Suprapubic skin (tissue), 3 donors: ENCODE data around the gene DUSP3.

Source experiments
- POLR2AphosphoS5 ChIP-seq, 3 donors: sonication (generic); formaldehyde crosslinking; IDR thresholded peaks; one replicate each; pipeline ENCODE4 v1.6.1; 2017; ENCODE audit warnings: antibody characterized with exemption in 3 of 3
- TF ChIP-seq, protein P1 (sequence below), 2 donors: fragments of 200-600 bp in 1 of 2; fragments of 450-650 bp in 1 of 2; sonication (generic) in 1 of 2; IDR thresholded peaks; one replicate each; pipeline ENCODE4 v1.5.1; 2016 to 2019; ENCODE audit warnings: antibody characterized with exemption in 2 of 2, mild to moderate bottlenecking in 1 of 2, moderate library complexity in 1 of 2

DNA sequence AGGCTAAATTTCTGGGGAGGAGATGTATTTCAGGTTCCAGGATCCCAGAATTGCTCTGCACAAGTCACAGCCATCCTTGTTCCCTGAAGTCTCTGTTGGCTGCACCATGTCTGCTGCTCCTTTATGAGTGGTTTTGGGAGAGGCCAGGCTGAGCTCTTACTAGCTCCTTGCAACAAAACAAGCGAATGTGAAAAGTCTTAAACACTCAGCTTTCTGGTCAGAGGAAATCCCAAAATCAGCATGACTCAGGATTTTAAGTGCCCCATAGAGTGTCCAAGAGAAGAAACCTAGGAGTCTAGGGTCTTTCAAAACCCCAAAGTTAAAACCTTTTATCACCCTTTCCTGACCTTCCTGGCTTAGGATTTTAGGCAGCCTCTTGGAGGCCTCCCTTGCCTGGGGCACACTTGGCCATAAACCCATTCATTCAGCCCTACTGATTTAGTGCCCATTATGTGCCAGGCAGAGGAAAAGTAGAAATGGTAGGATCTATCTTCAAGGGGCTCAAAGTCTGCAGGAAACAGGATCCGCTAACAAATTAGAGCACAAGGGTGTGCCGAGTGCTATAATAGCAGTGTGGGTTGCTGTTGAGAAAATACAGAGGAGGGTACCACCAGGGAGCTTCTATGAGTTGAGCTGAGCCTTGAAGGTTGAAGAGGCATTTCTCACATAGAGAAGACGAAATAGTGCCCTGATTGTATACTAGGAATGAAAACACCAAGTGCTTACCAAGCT lies 57.1 kb downstream of the DUSP3 start:
- TF ChIP-seq, protein P1, sequence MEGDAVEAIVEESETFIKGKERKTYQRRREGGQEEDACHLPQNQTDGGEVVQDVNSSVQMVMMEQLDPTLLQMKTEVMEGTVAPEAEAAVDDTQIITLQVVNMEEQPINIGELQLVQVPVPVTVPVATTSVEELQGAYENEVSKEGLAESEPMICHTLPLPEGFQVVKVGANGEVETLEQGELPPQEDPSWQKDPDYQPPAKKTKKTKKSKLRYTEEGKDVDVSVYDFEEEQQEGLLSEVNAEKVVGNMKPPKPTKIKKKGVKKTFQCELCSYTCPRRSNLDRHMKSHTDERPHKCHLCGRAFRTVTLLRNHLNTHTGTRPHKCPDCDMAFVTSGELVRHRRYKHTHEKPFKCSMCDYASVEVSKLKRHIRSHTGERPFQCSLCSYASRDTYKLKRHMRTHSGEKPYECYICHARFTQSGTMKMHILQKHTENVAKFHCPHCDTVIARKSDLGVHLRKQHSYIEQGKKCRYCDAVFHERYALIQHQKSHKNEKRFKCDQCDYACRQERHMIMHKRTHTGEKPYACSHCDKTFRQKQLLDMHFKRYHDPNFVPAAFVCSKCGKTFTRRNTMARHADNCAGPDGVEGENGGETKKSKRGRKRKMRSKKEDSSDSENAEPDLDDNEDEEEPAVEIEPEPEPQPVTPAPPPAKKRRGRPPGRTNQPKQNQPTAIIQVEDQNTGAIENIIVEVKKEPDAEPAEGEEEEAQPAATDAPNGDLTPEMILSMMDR (IDR thresholded peaks at IDR 0.05) = no peak
- TF ChIP-seq POLR2AphosphoS5 (IDR thresholded peaks at IDR 0.05) = no peak
